IMR-90 (cell line): Measurements from ENCODE around the gene AQP12B. TPM values are rescaled to one million over a fixed set of nuclear protein-coding genes. Genes with fewer than 3 reads are reported as not detected.

Source experiments
- ATAC-seq: fragments of 200-7000 bp; cut with Tn5 transposase; 2 replicates; pipeline ENCODE4 v1.9.1; 2020; ENCODE audit warnings: low read depth, mild to moderate bottlenecking, moderate library complexity
- BruUV-seq: library from RNA; stranded (reverse); fragments of 400-500 nt; replicated peaks from 2 replicates; lab custom pipeline; 2021; lab: Mats Ljungman, UMichigan
- CTCF ChIA-PET: fragments of 300-600 bp; formaldehyde crosslinking; extraction: SDS; loops from one replicate; lab custom pipeline; 2021; ENCODE audit warnings: antibody characterized with exemption; lab: Yijun Ruan, JAX
- POLR2A ChIA-PET: fragments of 300-600 bp; sonication (Branson Sonifier 250); formaldehyde crosslinking; loops from one replicate; lab custom pipeline; 2022; ENCODE audit warnings: antibody characterized with exemption; ENCODE audit not compliant: unreplicated experiment; lab: Charles Lee
- DNase-seq: peaks from one replicate; pipeline ENCODE4 v3.0.0; 2013
- H2AFZ ChIP-seq: replicated peaks from 2 replicates; pipeline ENCODE3; 2013; ENCODE audit warnings: low read length, mild to moderate bottlenecking; ENCODE audit not compliant: poor library complexity
- H2AK5ac ChIP-seq: 2 replicates; pipeline ENCODE4 v1.6.1; 2013; ENCODE audit warnings: low read depth, low read length, inconsistent platforms
- H2AK9ac ChIP-seq: replicated peaks from 2 replicates; pipeline ENCODE3; 2013; ENCODE audit warnings: mild to moderate bottlenecking, low read depth, low read length, moderate library complexity; ENCODE audit not compliant: poor library complexity
- H2BK120ac ChIP-seq: 2 replicates; pipeline ENCODE4 v1.6.1; 2013; ENCODE audit warnings: low read depth, low read length, inconsistent platforms
- H2BK15ac ChIP-seq: 3 replicates; pipeline ENCODE4 v1.6.1; 2013; ENCODE audit warnings: low read depth, low read length, inconsistent platforms
- H2BK20ac ChIP-seq: 2 replicates; pipeline ENCODE4 v1.6.1; 2013; ENCODE audit warnings: low read depth, mild to moderate bottlenecking, inconsistent platforms, low read length, moderate library complexity
- H2BK5ac ChIP-seq: 2 replicates; pipeline ENCODE4 v1.6.1; 2013; ENCODE audit warnings: mild to moderate bottlenecking, low read depth, low read length, inconsistent platforms; ENCODE audit not compliant: poor library complexity, severe bottlenecking
- H3K14ac ChIP-seq: replicated peaks from 2 replicates; pipeline ENCODE4 v1.6.1; 2013; ENCODE audit warnings: low read depth, low read length, inconsistent platforms
- H3K18ac ChIP-seq: 2 replicates; pipeline ENCODE4 v1.6.1; 2013; ENCODE audit warnings: low read depth, low read length, control low read depth
- H3K23ac ChIP-seq: 2 replicates; pipeline ENCODE4 v1.6.1; 2013; ENCODE audit warnings: low read depth, low read length, inconsistent platforms
- H3K27ac ChIP-seq: 2 replicates; pipeline ENCODE4 v1.5.1; 2013; ENCODE audit warnings: mild to moderate bottlenecking, control low read depth, low read length; ENCODE audit not compliant: insufficient read depth
- H3K27me3 ChIP-seq: 2 replicates; pipeline ENCODE4 v1.6.1; 2013; ENCODE audit warnings: low read length; ENCODE audit not compliant: control insufficient read depth, insufficient read depth
- H3K36me3 ChIP-seq: 2 replicates; pipeline ENCODE4 v1.6.1; 2013; ENCODE audit warnings: low read length, mixed read lengths; ENCODE audit not compliant: control insufficient read depth, insufficient read depth
- H3K4ac ChIP-seq: 2 replicates; pipeline ENCODE4 v1.6.1; 2013; ENCODE audit warnings: low read depth, low read length, inconsistent platforms
- H3K4me1 ChIP-seq: 2 replicates; pipeline ENCODE4 v1.6.1; 2013; ENCODE audit warnings: low read length, mixed read lengths; ENCODE audit not compliant: control insufficient read depth, insufficient read depth
- H3K4me2 ChIP-seq: 2 replicates; pipeline ENCODE4 v1.6.1; 2013; ENCODE audit warnings: low read depth, mild to moderate bottlenecking, control low read depth, low read length, moderate library complexity
- H3K4me3 ChIP-seq: 2 replicates; pipeline ENCODE4 v1.5.1; 2013; ENCODE audit warnings: low read depth, mild to moderate bottlenecking, control low read depth, low read length, moderate library complexity; ENCODE audit not compliant: insufficient read depth
- H3K56ac ChIP-seq: 2 replicates; pipeline ENCODE4 v1.6.1; 2013; ENCODE audit warnings: low read length, inconsistent platforms; ENCODE audit not compliant: insufficient read depth; ENCODE audit errors: extremely low read depth
- H3K79me1 ChIP-seq, 2 experiments: 2 replicates each; pipeline ENCODE4 v1.6.1; 2013; ENCODE audit warnings: low read length in 2 of 2, inconsistent platforms in 1 of 2, low read depth in 1 of 2
- H3K9ac ChIP-seq: 2 replicates; pipeline ENCODE4 v1.6.1; 2013; ENCODE audit warnings: low read depth, low read length, control low read depth
- H3K9me1 ChIP-seq: 2 replicates; pipeline ENCODE4 v1.6.1; 2013; ENCODE audit warnings: low read length, inconsistent platforms; ENCODE audit not compliant: insufficient read depth
- H3K9me3 ChIP-seq: 2 replicates; pipeline ENCODE4 v1.6.1; 2013; ENCODE audit warnings: low read length; ENCODE audit not compliant: control insufficient read depth, insufficient read depth
- H4K20me1 ChIP-seq: 2 replicates; pipeline ENCODE4 v1.6.1; 2013; ENCODE audit warnings: low read length, inconsistent platforms; ENCODE audit not compliant: insufficient read depth
- H4K5ac ChIP-seq: 2 replicates; pipeline ENCODE4 v1.6.1; 2013; ENCODE audit warnings: mild to moderate bottlenecking, low read depth, low read length, control low read depth
- H4K8ac ChIP-seq, 2 experiments: 2 replicates each; pipeline ENCODE4 v1.6.1; 2013; ENCODE audit warnings: low read depth in 2 of 2, low read length in 2 of 2, control low read depth in 1 of 2, inconsistent platforms in 1 of 2
- H4K91ac ChIP-seq: 2 replicates; pipeline ENCODE4 v1.6.1; 2013; ENCODE audit warnings: low read depth, low read length, inconsistent platforms; ENCODE audit not compliant: insufficient read depth
- BHLHE40 ChIP-seq: fragments of 150-350 bp; IDR thresholded peaks from 2 replicates; pipeline ENCODE4 v1.6.1; 2016; ENCODE audit warnings: mild to moderate bottlenecking, low read depth, low read length
- CEBPB ChIP-seq: IDR thresholded peaks from 2 replicates; pipeline ENCODE4 v1.6.1; 2012; ENCODE audit warnings: low read depth, low read length, improper control_type of control experiment
- CHD1 ChIP-seq: IDR thresholded peaks from 2 replicates; pipeline ENCODE4 v1.6.1; 2012; ENCODE audit warnings: low read depth, low read length, improper control_type of control experiment
- FOS ChIP-seq: fragments of 150-350 bp; IDR thresholded peaks from 2 replicates; pipeline ENCODE4 v1.6.1; 2016; ENCODE audit warnings: low read depth, low read length
- MAFK ChIP-seq: IDR thresholded peaks from 2 replicates; pipeline ENCODE4 v1.6.1; 2012; ENCODE audit warnings: low read depth, low read length, improper control_type of control experiment
- MAZ ChIP-seq: IDR thresholded peaks from 2 replicates; pipeline ENCODE4 v1.6.1; 2012; ENCODE audit warnings: low read depth, mild to moderate bottlenecking, low read length, improper control_type of control experiment, moderate library complexity, borderline replicate concordance
- MXI1 ChIP-seq: IDR thresholded peaks from 2 replicates; pipeline ENCODE4 v1.6.1; 2012; ENCODE audit warnings: low read depth, mild to moderate bottlenecking, low read length, moderate library complexity, borderline replicate concordance
- NFE2L2 ChIP-seq: fragments of 150-350 bp; IDR thresholded peaks from 2 replicates; pipeline ENCODE4 v1.6.1; 2016; ENCODE audit warnings: low read depth, mild to moderate bottlenecking, low read length
- POLR2A ChIP-seq: IDR thresholded peaks from 2 replicates; pipeline ENCODE4 v1.6.1; 2012; ENCODE audit warnings: mild to moderate bottlenecking, low read depth, low read length
- RAD21 ChIP-seq: IDR thresholded peaks from 2 replicates; pipeline ENCODE4 v1.6.1; 2012; ENCODE audit warnings: low read length, improper control_type of control experiment
- RCOR1 ChIP-seq: IDR thresholded peaks from 2 replicates; pipeline ENCODE4 v1.6.1; 2012; ENCODE audit warnings: mild to moderate bottlenecking, low read length, improper control_type of control experiment; ENCODE audit not compliant: insufficient replicate concordance
- RFX5 ChIP-seq: IDR thresholded peaks from 2 replicates; pipeline ENCODE4 v1.8.0; 2012; ENCODE audit warnings: low read depth, mild to moderate bottlenecking, low read length, moderate library complexity
- SMC3 ChIP-seq: fragments of 150-350 bp; IDR thresholded peaks from 2 replicates; pipeline ENCODE4 v1.6.1; 2016; ENCODE audit warnings: low read depth, mild to moderate bottlenecking, antibody characterized with exemption, low read length, moderate library complexity
- WGBS, 2 experiments: methylation state at CpG; one replicate each; pipeline versions ENCODE4 v1.1.5 to v1.1.7; 2013; ENCODE audit warnings: missing lambda C conversion rate in 2 of 2; ENCODE audit not compliant: insufficient read length in 1 of 2; ENCODE audit errors: extremely low coverage in 2 of 2; 5-methylcytosine and 5-hydroxymethylcytosine counted together
- dilution Hi-C: fragments of 300-500 bp; cut with HindIII; formaldehyde crosslinking; loops from one replicate; pipeline ENCODE4 v1.14.3; 2018; ENCODE audit warnings: low sequenced_read_pairs; ENCODE audit not compliant: unreplicated experiment
- in situ Hi-C: fragments of 300-500 bp; cut with MboI; formaldehyde crosslinking; loops from 3 replicates; pipeline ENCODE4 v1.14.3; 2019; ENCODE audit warnings: low sequenced_read_pairs, inconsistent platforms, mixed read lengths
- intact Hi-C: fragments of 100-400 bp; cut with micrococcal nuclease; formaldehyde crosslinking; loops from 2 replicates; pipeline ENCODE4 v1.10.0; 2022
- polyA plus RNA-seq, 3 experiments: library from polyadenylated mRNA; depleted of rRNA; stranded (reverse); fragments of >200 nt; gene quantifications; 2 replicates each; pipeline ENCODE4 v1.2.3, GENCODE V29; 2012; ENCODE audit warnings: low replicate concordance in 1 of 3
- total RNA-seq: library from RNA; depleted of rRNA; stranded (reverse); fragments of >200 nt; gene quantifications from 2 replicates; pipeline ENCODE4 v1.2.3, GENCODE V29; 2012
- TF ChIP-seq, protein P1 (sequence below): conservative IDR thresholded peaks from 2 replicates; pipeline ENCODE4 v1.5.1; 2012; ENCODE audit warnings: mild to moderate bottlenecking, low read depth, low read length, improper control_type of control experiment
- TF ChIP-seq, protein P2 (sequence below): fragments of 150-350 bp; IDR thresholded peaks from 2 replicates; pipeline ENCODE4 v1.6.1; 2017; ENCODE audit warnings: mild to moderate bottlenecking, antibody characterized with exemption, low read length, low read depth
- TF ChIP-seq, protein P3 (sequence below): fragments of 150-350 bp; IDR thresholded peaks from 2 replicates; pipeline ENCODE4 v1.6.1; 2016; ENCODE audit warnings: low read depth, mild to moderate bottlenecking, low read length, moderate library complexity, borderline replicate concordance

AQP12B gene
- total and polyA plus RNA-seq, 2 of the 4 experiments (the other 2 are of a cell fraction) = not detected

DNA sequence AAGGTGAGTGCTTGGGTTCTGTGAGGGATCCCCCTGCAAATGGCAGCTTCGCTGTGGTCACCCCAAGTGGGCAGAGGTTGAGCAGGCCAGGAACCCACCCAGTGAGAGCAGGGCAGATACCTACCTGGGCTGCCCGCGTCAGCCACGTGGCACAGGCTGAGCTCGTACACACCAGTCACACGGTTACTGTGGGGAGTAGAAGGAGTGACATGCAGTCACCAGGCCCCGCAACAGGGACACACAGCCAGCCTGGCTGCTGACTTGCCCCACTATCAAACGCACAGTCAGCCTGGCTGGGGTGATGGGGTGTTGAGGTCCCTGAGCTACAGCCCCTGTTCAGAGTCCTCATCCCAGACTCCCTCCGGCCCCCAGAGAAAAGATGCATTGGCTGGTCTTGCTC lies 41.2 kb upstream of the AQP12B start:
- H2BK15ac ChIP-seq = no peak overlapping the region
- H4K91ac ChIP-seq = no peak overlapping the region
- TF ChIP-seq SMC3 (no peak), CHD1 (no peak), MAZ (no peak), POLR2A (no peak), MXI1 (no peak), MAFK (no peak), RCOR1 (no peak), NFE2L2 (no peak), RAD21 (no peak), CEBPB (no peak), BHLHE40 (no peak), RFX5 (no peak), FOS (no peak)
- TF ChIP-seq, protein P1, sequence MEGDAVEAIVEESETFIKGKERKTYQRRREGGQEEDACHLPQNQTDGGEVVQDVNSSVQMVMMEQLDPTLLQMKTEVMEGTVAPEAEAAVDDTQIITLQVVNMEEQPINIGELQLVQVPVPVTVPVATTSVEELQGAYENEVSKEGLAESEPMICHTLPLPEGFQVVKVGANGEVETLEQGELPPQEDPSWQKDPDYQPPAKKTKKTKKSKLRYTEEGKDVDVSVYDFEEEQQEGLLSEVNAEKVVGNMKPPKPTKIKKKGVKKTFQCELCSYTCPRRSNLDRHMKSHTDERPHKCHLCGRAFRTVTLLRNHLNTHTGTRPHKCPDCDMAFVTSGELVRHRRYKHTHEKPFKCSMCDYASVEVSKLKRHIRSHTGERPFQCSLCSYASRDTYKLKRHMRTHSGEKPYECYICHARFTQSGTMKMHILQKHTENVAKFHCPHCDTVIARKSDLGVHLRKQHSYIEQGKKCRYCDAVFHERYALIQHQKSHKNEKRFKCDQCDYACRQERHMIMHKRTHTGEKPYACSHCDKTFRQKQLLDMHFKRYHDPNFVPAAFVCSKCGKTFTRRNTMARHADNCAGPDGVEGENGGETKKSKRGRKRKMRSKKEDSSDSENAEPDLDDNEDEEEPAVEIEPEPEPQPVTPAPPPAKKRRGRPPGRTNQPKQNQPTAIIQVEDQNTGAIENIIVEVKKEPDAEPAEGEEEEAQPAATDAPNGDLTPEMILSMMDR = no peak
- TF ChIP-seq, protein P2, sequence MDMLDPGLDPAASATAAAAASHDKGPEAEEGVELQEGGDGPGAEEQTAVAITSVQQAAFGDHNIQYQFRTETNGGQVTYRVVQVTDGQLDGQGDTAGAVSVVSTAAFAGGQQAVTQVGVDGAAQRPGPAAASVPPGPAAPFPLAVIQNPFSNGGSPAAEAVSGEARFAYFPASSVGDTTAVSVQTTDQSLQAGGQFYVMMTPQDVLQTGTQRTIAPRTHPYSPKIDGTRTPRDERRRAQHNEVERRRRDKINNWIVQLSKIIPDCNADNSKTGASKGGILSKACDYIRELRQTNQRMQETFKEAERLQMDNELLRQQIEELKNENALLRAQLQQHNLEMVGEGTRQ = no peak
- TF ChIP-seq, protein P3, sequence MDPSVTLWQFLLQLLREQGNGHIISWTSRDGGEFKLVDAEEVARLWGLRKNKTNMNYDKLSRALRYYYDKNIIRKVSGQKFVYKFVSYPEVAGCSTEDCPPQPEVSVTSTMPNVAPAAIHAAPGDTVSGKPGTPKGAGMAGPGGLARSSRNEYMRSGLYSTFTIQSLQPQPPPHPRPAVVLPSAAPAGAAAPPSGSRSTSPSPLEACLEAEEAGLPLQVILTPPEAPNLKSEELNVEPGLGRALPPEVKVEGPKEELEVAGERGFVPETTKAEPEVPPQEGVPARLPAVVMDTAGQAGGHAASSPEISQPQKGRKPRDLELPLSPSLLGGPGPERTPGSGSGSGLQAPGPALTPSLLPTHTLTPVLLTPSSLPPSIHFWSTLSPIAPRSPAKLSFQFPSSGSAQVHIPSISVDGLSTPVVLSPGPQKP = no peak
- peaks cover 28% of the 10 kb centered on the region; the same call in 1 of the 2 replicates for H3K27me3 ChIP-seq
- H3K9ac ChIP-seq = no peak overlapping the region
- H3K9me3 ChIP-seq = no peaks in the 10 kb centered on the region
- CTCF ChIA-PET = no interaction called here
- H2BK120ac ChIP-seq = no peak overlapping the region
- H3K4me1 ChIP-seq = no peaks in the 10 kb centered on the region
- no peak overlapping the region for H3K4ac ChIP-seq
- no peak overlapping the region for H2AK9ac ChIP-seq
- no peak overlapping the region for H3K4me2 ChIP-seq
- no peaks in the 10 kb centered on the region; the same call in 1 of the 2 replicates for H4K20me1 ChIP-seq
- H3K23ac ChIP-seq = no peak overlapping the region
- no peak overlapping the region for H4K8ac ChIP-seq
- in situ Hi-C loops (no loop called here), dilution Hi-C loops (no loop called here), intact Hi-C loops (no loop called here)
- H3K27ac ChIP-seq = no peak overlapping the region
- no peaks in the 10 kb centered on the region for H3K79me1 ChIP-seq
- H3K56ac ChIP-seq = no peak overlapping the region
- no peak overlapping the region for H3K4me3 ChIP-seq
- no peak overlapping the region for H2BK5ac ChIP-seq
- no peak overlapping the region for H2AFZ ChIP-seq
- no peak for DNase-seq
- no peak overlapping the region for H2AK5ac ChIP-seq
- no peaks in the 10 kb centered on the region for H3K36me3 ChIP-seq
- no TSS peak for BruUV-seq
- H3K14ac ChIP-seq = no peak overlapping the region
- no peak overlapping the region for H2BK20ac ChIP-seq
- no peaks in the 10 kb centered on the region for H3K9me1 ChIP-seq
- POLR2A ChIA-PET = no interaction called here
- no peak overlapping the region for H3K18ac ChIP-seq
- no peak for ATAC-seq
- H4K5ac ChIP-seq = no peak overlapping the region
- WGBS, 2 experiments = 60% methylated on average over 1 of the region's 9 CpGs; no CpG with 5 or more reads in 1 of the 2 experiments
